Activated T-helper 1 cell treated with Interleukin-2 at 50 U/mL for 16 hours (primary cell): ENCODE results near the gene KDM6B.

Experiments used
- DNase-seq: peaks from one replicate; pipeline ENCODE4 v3.0.0-alpha.2; 2020; ENCODE audit warnings: low read depth

Gene KDM6B

DNA sequence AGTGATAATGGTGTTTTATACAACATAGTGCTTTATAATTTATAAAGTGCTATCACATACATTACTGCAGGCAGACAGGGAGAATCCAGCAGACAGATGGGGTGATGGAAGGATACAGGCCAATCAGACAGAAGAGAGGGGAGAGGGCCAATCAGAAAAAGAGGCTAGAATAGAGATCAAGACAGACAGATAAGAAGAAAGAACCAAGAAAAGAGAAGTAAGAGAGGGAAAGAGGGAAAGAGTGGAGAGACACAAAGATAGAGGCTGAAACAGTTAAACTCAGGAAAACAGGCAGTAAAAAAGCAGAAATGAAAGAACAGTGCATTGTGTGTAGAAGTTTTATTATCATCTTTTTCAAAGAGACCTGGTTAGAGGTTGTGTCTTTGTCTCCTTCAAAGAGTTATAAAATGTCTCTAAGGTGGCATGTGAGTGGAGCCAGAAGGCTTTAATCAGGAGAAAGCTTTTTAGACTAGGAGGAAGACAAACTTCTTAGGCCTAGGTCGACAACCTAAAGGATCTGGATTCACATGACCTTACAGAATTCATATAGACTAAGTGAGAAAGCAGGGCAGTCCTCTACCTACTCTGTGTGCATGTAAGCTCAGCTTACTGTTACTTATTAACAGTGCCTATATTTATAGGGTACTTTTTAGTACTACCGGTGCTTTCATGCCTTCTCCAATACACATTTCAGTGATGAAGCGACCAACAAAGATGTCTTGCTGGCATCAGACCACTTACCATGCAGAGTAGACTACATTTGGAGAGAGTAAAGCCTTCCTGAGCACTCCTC is 46.3 kb downstream of the KDM6B start:
- DNase-seq = no peak

DNA sequence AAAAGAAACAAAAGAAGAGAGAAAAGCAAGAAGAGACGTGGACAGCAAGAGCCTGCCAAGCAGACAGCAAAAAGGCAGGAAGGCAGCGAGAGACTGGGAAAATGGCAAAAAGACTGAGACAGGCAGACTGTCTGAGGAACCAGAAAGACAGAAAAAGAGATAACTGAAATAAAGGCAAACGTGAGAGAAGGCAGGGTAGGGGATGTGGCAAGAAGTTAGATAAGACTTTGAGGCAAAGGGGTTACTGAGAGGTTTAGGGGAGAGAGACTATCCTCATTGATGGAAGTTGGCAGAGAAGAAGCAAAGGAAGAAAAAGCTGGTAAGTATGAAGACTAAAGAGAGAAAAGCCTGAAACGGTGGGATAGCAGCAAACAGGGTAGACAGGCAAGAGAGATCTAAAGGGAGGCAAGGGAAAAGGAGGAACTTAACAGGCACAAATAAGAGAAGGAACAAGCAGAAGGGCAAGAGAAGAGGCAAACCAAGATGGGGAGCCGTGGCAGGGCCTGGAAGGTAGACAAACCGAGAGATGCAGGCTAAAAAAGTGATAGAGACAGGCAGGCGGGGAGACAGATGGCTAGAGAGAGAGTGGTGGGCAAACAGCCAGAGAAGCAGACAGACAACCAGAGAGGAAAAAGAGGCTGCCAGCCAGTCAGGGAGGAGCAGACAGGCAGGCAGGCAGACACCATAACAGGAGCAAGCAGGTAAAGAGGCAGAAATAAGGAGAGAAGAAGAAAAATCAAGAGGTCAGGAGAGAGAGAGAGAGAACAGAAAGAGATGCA is 47.4 kb downstream of the KDM6B start:
- DNase-seq = no peak

DNA sequence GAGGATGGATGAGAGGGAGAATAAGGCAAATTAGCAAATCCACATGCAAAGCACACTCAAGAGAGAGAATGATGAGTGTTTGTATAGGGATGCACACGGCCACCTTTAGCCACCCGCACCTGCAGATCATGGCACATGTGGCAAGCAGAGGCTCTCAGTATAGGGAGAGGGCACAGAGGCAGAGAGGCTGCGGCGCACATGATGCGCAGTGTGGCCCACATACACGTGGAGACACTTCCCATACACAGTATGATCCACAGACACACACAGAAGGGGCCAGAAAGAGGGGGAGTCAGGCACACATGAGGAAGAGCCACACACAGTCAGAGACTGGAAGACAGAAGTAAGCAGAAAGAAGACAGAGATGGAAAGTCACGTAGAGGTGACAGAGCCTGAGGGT is 48.1 kb downstream of the KDM6B start:
- no peak for DNase-seq

DNA sequence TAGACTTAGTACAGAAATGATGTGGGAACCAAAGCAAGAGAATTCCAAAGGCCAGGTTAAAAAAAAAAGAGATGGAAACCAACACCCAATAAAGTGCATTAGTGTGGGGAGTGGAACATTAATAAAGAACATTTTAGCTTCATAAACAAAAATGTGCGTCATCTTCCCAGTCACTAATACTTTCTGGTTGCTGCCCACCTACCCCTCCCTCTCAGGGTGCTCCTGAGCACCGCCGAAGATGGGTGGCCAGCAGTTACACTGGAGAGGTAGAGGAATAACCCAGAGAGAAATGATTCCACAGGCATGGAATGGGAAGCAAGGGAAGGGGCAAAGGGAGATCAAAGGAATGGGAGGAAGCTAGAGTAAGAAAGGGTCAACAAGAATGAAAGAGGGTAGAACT is 48.6 kb downstream of the KDM6B start:
- DNase-seq = no peak
